HCT116 (cell line): ENCODE measurements around the gene HORMAD1.

Experiments
- CTCF ChIP-seq, 3 experiments: fragments of 200-600 bp in 1 of 3; sonication (generic) in 1 of 3; IDR thresholded peaks in 2 of 3; conservative IDR thresholded peaks in 1 of 3; 2 replicates each; pipeline ENCODE4 v1.5.1; 2012 to 2017; ENCODE audit warnings: low read depth in 2 of 3, low read length in 2 of 3, antibody characterized with exemption in 1 of 3, borderline replicate concordance in 1 of 3, control low read depth in 1 of 3, mild to moderate bottlenecking in 1 of 3, mixed read lengths in 1 of 3, mixed run types in 1 of 3, moderate library complexity in 1 of 3; ENCODE audit not compliant: insufficient read depth in 1 of 3
- POLR2A ChIP-seq: IDR thresholded peaks from 2 replicates; pipeline ENCODE4 v1.7.0; 2011; ENCODE audit warnings: borderline replicate concordance; ENCODE audit not compliant: insufficient read depth, insufficient read length; ENCODE audit errors: extremely low read depth
- POLR2AphosphoS5 ChIP-seq: IDR thresholded peaks from 2 replicates; pipeline ENCODE4 v1.6.1; 2011; ENCODE audit warnings: mild to moderate bottlenecking, low read depth, low read length, moderate library complexity
- YY1 ChIP-seq: IDR thresholded peaks from 2 replicates; pipeline ENCODE4 v1.6.1; 2011; ENCODE audit warnings: low read length, low read depth, moderate library complexity, mild to moderate bottlenecking; ENCODE audit not compliant: insufficient replicate concordance; ENCODE audit errors: extremely low read depth

- TF ChIP-seq POLR2A (no peak), CTCF (IDR thresholded peaks at IDR 0.05 in 2 of 3, conservative IDR thresholded peaks at IDR 0.05 in 1 of 3; ENCODE audit: borderline replicate concordance in 1 of 3, insufficient read depth in 1 of 3, low read depth in 2 of 3, low read length in 2 of 3) (no peak), POLR2AphosphoS5 (no peak), YY1 (no peak)
Measured at GRCh38 chr1:150753416-150753815, 32.7 kb upstream of the HORMAD1 start.
